Naive thymus-derived CD4-positive, alpha-beta T cell (primary cell): ENCODE results near the gene SPATA1. TPM values are rescaled to one million over a fixed set of nuclear protein-coding genes. Genes with fewer than 3 reads are reported as not detected.

Experiments used
- ATAC-seq: fragments of 150-1000 bp; cut with Tn5 transposase; 2 replicates; pipeline ENCODE4 v1.10.0; 2021; ENCODE audit warnings: mild to moderate bottlenecking, moderate library complexity
- CTCF ChIA-PET: fragments of 350-600 bp; sonication (Branson Sonifier 250); formaldehyde crosslinking; loops from one replicate; lab custom pipeline; 2021; ENCODE audit warnings: antibody characterized with exemption; lab: Charles Lee
- POLR2A ChIA-PET: fragments of 350-600 bp; sonication (Branson Sonifier 250); formaldehyde crosslinking; loops from one replicate; lab custom pipeline; 2021; ENCODE audit warnings: antibody characterized with exemption, inconsistent platforms; lab: Charles Lee
- DNase-seq, 9 donors: peaks; one replicate each; pipeline versions ENCODE4 v3.0.0 to v3.0.0-alpha.2; 2020 to 2022; ENCODE audit warnings: mixed read lengths in 1 of 9
- H3K27ac ChIP-seq: one replicate; pipeline ENCODE4 v1.7.0; 2013; ENCODE audit warnings: mild to moderate bottlenecking, low read depth, low read length, moderate library complexity
- H3K27me3 ChIP-seq, 2 donors: one replicate each; pipeline ENCODE4 v1.7.0; 2013; ENCODE audit warnings: low read length in 2 of 2, mild to moderate bottlenecking in 2 of 2, moderate library complexity in 2 of 2; ENCODE audit not compliant: control insufficient read depth in 2 of 2, insufficient read depth in 2 of 2
- H3K36me3 ChIP-seq, 3 experiments: 1 replicate in 2 of 3; 2 replicates in 1 of 3; pipeline ENCODE4 v1.7.0; 2013; ENCODE audit warnings: low read length in 3 of 3, mild to moderate bottlenecking in 3 of 3, moderate library complexity in 1 of 3; ENCODE audit not compliant: insufficient read depth in 3 of 3, control insufficient read depth in 2 of 3
- H3K4me1 ChIP-seq, 2 donors: one replicate each; pipeline ENCODE4 v1.7.0; 2013; ENCODE audit warnings: low read length in 2 of 2, mild to moderate bottlenecking in 2 of 2, moderate library complexity in 1 of 2; ENCODE audit not compliant: control insufficient read depth in 2 of 2, insufficient read depth in 2 of 2
- H3K4me3 ChIP-seq: 2 replicates; pipeline ENCODE4 v1.7.0; 2013; ENCODE audit warnings: mild to moderate bottlenecking, low read length
- H3K9me3 ChIP-seq, 3 experiments: 1 replicate in 2 of 3; 2 replicates in 1 of 3; pipeline ENCODE4 v1.7.0; 2013; ENCODE audit warnings: low read length in 3 of 3; ENCODE audit not compliant: control insufficient read depth in 2 of 3
- H3K27ac Mint-ChIP-seq, 9 donors: one replicate each; pipeline ENCODE4 v1.8.0; 2020 to 2022; ENCODE audit warnings: mixed read lengths in 9 of 9, mild to moderate bottlenecking in 8 of 9, moderate library complexity in 5 of 9, inconsistent platforms in 2 of 9
- H3K27me3 Mint-ChIP-seq, 5 donors: one replicate each; pipeline ENCODE4 v1.8.0; 2021 to 2022; ENCODE audit warnings: mixed read lengths in 5 of 5, mild to moderate bottlenecking in 1 of 5
- H3K36me3 Mint-ChIP-seq, 5 donors: one replicate each; pipeline ENCODE4 v1.8.0; 2020 to 2022; ENCODE audit warnings: mixed read lengths in 5 of 5, mild to moderate bottlenecking in 3 of 5, inconsistent platforms in 1 of 5
- H3K4me1 Mint-ChIP-seq, 7 donors: one replicate each; pipeline ENCODE4 v1.8.0; 2020 to 2022; ENCODE audit warnings: mixed read lengths in 7 of 7, mild to moderate bottlenecking in 3 of 7, inconsistent platforms in 1 of 7
- H3K4me3 Mint-ChIP-seq, 10 donors: one replicate each; pipeline ENCODE4 v1.8.0; 2020 to 2022; ENCODE audit warnings: mild to moderate bottlenecking in 10 of 10, mixed read lengths in 10 of 10, moderate library complexity in 6 of 10, inconsistent platforms in 2 of 10
- H3K9me3 Mint-ChIP-seq, 11 donors: one replicate each; pipeline ENCODE4 v1.8.0; 2020 to 2022; ENCODE audit warnings: mixed read lengths in 11 of 11, mild to moderate bottlenecking in 4 of 11, inconsistent platforms in 1 of 11, moderate library complexity in 1 of 11
- intact Hi-C, 2 donors: fragments of 100-400 bp; cut with micrococcal nuclease; formaldehyde crosslinking; loops; one replicate each; pipeline ENCODE4 v1.15.1; 2023
- polyA plus RNA-seq, 2 donors: library from polyadenylated mRNA; unstranded; fragments of 300-500 nt; fragmentation: Illumina TruSeq; gene quantifications; one replicate each; pipeline ENCODE4 v1.2.3, GENCODE V29; 2021
- total RNA-seq, 6 experiments: library from RNA in 5 of 6; stranded (reverse) in 5 of 6; gene quantifications; 1 replicate in 5 of 6; 2 replicates in 1 of 6; pipeline ENCODE4 v1.2.3 and lab custom pipeline; 2021 to 2026

SPATA1 gene
- total and polyA plus RNA-seq, 7 experiments from 2014 or later, result 1.7 to 3.6 (median 2.2) TPM; not detected in 3

DNA sequence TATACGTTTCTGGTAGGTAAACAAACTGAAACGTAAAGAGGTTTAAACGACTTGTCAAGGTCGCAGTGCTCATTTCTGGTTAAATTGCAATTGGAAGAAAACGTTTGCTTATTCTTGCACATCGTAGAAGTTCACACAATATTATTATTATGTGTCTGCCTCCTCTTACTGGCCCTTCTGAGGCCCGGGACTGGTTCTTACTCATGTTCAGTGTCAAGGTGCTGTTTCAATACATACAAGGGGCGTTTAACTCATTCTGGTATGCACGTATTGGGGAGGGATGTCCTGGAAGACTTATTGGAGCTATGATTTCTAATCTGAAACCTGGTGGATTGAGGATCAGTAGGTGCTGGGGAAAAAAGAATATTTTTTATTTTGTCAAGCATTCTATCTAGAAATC lies 26.2 kb upstream of the SPATA1 start:
- ATAC-seq, result no peak

DNA sequence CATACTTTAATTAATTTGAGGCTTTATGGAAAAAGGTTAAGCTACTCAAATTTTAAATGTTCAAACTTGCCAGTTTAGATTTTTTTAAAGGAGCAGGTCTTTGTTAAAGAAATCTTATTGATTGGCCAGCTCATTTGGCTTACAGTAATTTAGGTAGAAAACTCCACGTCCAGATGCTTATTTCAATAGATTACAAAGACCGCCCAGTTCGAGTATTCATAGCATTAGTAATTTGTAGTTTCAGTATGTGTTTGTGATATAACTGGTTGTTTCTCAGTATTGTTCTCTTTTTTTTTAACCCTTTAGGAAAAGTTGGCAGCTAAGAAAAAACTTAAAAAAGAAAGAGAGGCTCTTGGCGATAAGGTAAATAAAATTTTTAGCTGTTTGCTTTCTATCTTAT lies 25.5 kb upstream of the SPATA1 start:
- POLR2A ChIA-PET, result interaction anchor here (0.6 to 5.0 kb wide), 13 partner anchors 12 to 1228 kb away, joined by 3 to 60 read pairs (median 4); partner anchors contain the start of genes CTBS, GNG5, PRKACB and SPATA1
- H3K4me1 Mint-ChIP-seq, result peaks cover 29 to 68% (median 58%) of the 10 kb centered on the region in 7 donors
- Histone ChIP-seq H3K27ac (no peak overlapping the region), H3K4me3 (peak overlapping the region; percentile 72), H3K9me3 (no peaks in the 10 kb centered on the region), H3K4me1 (peaks cover 22 to 28% of the 10 kb centered on the region in 2 donors), H3K36me3 (peaks cover 0 to 20% (median 0%) of the 10 kb centered on the region in 3 experiments), H3K27me3 (peaks cover 0 to 7% of the 10 kb centered on the region in 2 donors)
- no peak for ATAC-seq
- DNase-seq, result no peak
- CTCF ChIA-PET, result interaction anchor here (1.5 to 1.6 kb wide), 3 partner anchors 25 to 93 kb away, joined by 3 to 4 read pairs (median 4); partner anchors contain the start of genes CTBS and SPATA1
- H3K9me3 Mint-ChIP-seq, result peaks cover 3 to 22% (median 7%) of the 10 kb centered on the region in 11 donors
- intact Hi-C loops, result no loop called here
- H3K27me3 Mint-ChIP-seq, result peaks cover 11 to 21% (median 13%) of the 10 kb centered on the region in 5 donors
- H3K27ac Mint-ChIP-seq, result no peak overlapping the region
- peaks cover 12 to 46% (median 32%) of the 10 kb centered on the region in 5 donors for H3K36me3 Mint-ChIP-seq
- H3K4me3 Mint-ChIP-seq, result peak overlapping the region in 9 of 10 donors; percentile 41 to 100 (median 62)

More for the DNA sequence above, 26.2 kb upstream of the SPATA1 start:
- Histone ChIP-seq H3K27me3 (peaks cover 0 to 7% of the 10 kb centered on the region in 2 donors), H3K9me3 (no peaks in the 10 kb centered on the region), H3K4me3 (peak overlapping the region; percentile 72), H3K36me3 (peaks cover 0 to 13% (median 0%) of the 10 kb centered on the region in 3 experiments), H3K27ac (peak overlapping the region; percentile 80), H3K4me1 (peaks cover 22 to 28% of the 10 kb centered on the region in 2 donors)
- Mint-ChIP-seq H3K9me3 (peaks cover 3 to 23% (median 7%) of the 10 kb centered on the region in 11 donors), H3K27ac (peak overlapping the region; percentile 98 to 100 (median 99)), H3K27me3 (peaks cover 16 to 27% (median 18%) of the 10 kb centered on the region in 5 donors), H3K4me1 (peaks cover 29 to 65% (median 55%) of the 10 kb centered on the region in 7 donors), H3K4me3 (peak overlapping the region; percentile 88 to 100 (median 98)), H3K36me3 (peaks cover 12 to 40% (median 31%) of the 10 kb centered on the region in 5 donors)
- no peak for DNase-seq
- ChIA-PET POLR2A (interaction anchor here (0.9 to 5.0 kb wide), 9 partner anchors 18 to 1228 kb away, joined by 3 to 60 read pairs (median 4); partner anchors contain the start of genes CTBS, GNG5, PRKACB and SPATA1), CTCF (interaction anchor here (1.6 kb wide), 1 partner anchor 26 kb away, joined by 4 read pairs; the partner anchor contains the start of gene SPATA1)
- intact Hi-C loops, result loop anchor here (1.0 to 2.0 kb wide), 12 partner anchors 26 to 796 kb away; partner anchors contain the start of genes BCL10 (in 2 of the 2), GNG5 (in 2 of the 2), PRKACB (in 2 of the 2) and SPATA1 (in 2 of the 2)

DNA sequence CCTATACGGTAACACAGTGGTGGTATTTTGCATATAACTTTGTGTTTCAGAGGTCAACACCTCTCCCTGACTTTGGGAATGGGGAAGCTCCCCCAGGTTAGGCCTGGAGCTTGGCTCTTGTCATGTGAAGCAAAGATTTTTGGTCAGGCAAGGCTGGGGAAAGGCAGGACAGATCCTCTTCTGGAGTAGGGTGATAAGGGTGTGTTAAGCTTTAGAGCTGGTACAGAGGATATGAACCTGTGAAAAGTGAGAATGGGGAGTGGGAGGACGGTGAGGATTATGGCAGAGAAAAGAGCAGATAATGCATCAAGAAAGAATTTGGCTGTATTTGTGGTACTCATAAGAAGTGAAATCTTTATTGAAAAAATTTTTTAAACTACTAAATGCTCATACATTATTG lies 24.9 kb upstream of the SPATA1 start:
- intact Hi-C loops, result no loop called here
- Mint-ChIP-seq H3K4me1 (peaks cover 35 to 75% (median 64%) of the 10 kb centered on the region in 7 donors), H3K4me3 (peak overlapping the region; percentile 26 to 100 (median 61)), H3K9me3 (peaks cover 3 to 18% (median 7%) of the 10 kb centered on the region in 11 donors), H3K27me3 (peaks cover 8 to 15% (median 9%) of the 10 kb centered on the region in 5 donors), H3K36me3 (peaks cover 12 to 51% (median 38%) of the 10 kb centered on the region in 5 donors), H3K27ac (peak overlapping the region in 3 of 9 donors; percentile 4 to 69 (median 51))
- no peak overlapping the region for H3K4me3 ChIP-seq
- H3K27me3 ChIP-seq, result peaks cover 0 to 7% of the 10 kb centered on the region in 2 donors
- no peak for DNase-seq
- ChIA-PET POLR2A (interaction anchor here (0.6 to 5.0 kb wide), 4 partner anchors 11 to 195 kb away, joined by 3 to 60 read pairs (median 6); partner anchors contain the start of genes CTBS, GNG5 and SPATA1), CTCF (interaction anchor here (0.7 to 1.6 kb wide), 5 partner anchors 24 to 140 kb away, joined by 3 to 4 read pairs (median 4); partner anchors contain the start of genes CTBS and SPATA1)
- ATAC-seq, result no peak
- peaks cover 22 to 32% of the 10 kb centered on the region in 2 donors for H3K4me1 ChIP-seq
- no peaks in the 10 kb centered on the region for H3K9me3 ChIP-seq
- H3K36me3 ChIP-seq, result peaks cover 0 to 24% (median 4%) of the 10 kb centered on the region in 3 experiments
- no peak overlapping the region for H3K27ac ChIP-seq

DNA sequence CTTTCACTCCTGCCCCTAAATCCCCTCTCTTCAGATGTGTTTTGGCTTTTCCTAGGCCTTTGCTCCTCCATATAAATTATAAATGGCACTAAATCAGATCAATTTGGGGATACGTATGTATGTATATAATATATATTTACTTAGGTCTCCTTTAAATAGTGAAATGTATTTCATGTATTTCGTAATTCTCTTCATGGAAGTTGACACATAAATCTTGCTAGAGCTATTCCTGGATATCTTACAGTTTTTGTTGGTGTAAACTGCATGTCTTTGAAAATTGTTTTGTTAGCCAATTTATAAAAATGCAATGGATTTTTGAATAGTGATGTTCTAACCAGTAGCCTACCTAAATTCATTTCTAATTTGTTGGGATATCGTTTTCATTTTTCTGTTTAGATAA lies 18.1 kb upstream of the SPATA1 start:
- Mint-ChIP-seq H3K9me3 (peaks cover 0 to 3% (median 0%) of the 10 kb centered on the region in 11 donors), H3K27ac (peak overlapping the region in 2 of 9 donors; percentile 33 to 41), H3K4me1 (peaks cover 23 to 66% (median 61%) of the 10 kb centered on the region in 7 donors), H3K36me3 (peaks cover 10 to 48% (median 35%) of the 10 kb centered on the region in 5 donors), H3K27me3 (no peaks in the 10 kb centered on the region), H3K4me3 (peak overlapping the region in 2 of 10 donors; percentile 37 to 61)
- CTCF ChIA-PET, result no interaction called here
- POLR2A ChIA-PET, result interaction anchor here (0.8 kb wide), 1 partner anchor 48 kb away, joined by 3 read pairs; no protein-coding TSS in a partner anchor
- H3K27ac ChIP-seq, result no peak overlapping the region
- peaks cover 11 to 52% (median 15%) of the 10 kb centered on the region in 3 experiments for H3K36me3 ChIP-seq
- no peak overlapping the region for H3K4me3 ChIP-seq
- H3K27me3 ChIP-seq, result no peaks in the 10 kb centered on the region
- intact Hi-C loops, result no loop called here
- DNase-seq, result no peak
- no peak for ATAC-seq
- H3K9me3 ChIP-seq, result no peaks in the 10 kb centered on the region
- peaks cover 0 to 4% of the 10 kb centered on the region in 2 donors for H3K4me1 ChIP-seq

DNA sequence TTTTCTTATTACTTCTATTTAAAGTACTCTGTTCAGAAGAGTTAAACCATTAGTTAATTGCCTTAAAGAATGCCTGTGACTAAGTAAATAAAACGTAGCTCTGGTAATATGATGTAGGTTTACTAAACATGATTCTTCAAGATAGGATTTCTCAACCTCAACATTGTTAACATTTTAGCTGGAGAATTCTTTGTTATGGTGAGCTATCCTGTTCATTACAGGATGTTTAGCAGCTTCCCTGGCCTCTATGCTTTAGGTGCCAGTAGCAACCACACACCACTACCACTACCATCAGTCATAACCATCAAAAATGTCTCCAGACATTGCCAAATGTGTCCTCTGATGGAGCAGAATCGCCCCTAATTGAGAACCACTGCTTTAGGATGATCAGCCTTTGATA lies 16.4 kb upstream of the SPATA1 start:
- intact Hi-C loops, result no loop called here
- CTCF ChIA-PET, result no interaction called here
- H3K27ac Mint-ChIP-seq, result peak overlapping the region in 1 of 9 donors; percentile 10

DNA sequence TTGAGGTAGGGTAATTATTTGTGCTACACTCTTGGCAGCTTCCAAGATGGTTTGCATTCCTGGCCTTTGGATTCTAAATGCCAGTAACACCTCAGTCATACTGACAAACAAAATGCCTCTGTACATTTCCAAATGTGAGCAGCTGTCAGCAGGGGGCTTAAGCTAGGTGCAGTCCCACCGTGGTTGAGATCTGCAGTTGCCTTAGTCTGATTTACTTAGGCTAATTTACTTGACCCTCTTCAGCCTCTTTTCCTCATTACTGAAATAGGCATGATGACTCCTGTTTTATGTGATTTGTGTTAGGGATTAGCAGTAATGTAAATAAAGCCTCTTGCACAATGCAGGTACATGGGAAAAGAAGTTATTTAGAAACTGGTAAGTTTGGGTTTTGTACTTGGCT lies 13.5 kb upstream of the SPATA1 start:
- ATAC-seq, result no peak
- Mint-ChIP-seq H3K27me3 (no peaks in the 10 kb centered on the region), H3K4me1 (peaks cover 10 to 42% (median 30%) of the 10 kb centered on the region in 7 donors), H3K4me3 (no peak overlapping the region), H3K36me3 (peaks cover 5 to 41% (median 31%) of the 10 kb centered on the region in 5 donors), H3K27ac (peak overlapping the region in 2 of 9 donors; percentile 15 to 63), H3K9me3 (no peaks in the 10 kb centered on the region)
- Histone ChIP-seq H3K27ac (no peak overlapping the region), H3K27me3 (no peaks in the 10 kb centered on the region), H3K4me1 (no peaks in the 10 kb centered on the region), H3K36me3 (peaks cover 19 to 71% (median 19%) of the 10 kb centered on the region in 3 experiments), H3K9me3 (no peaks in the 10 kb centered on the region), H3K4me3 (no peak overlapping the region)
- CTCF ChIA-PET, result no interaction called here
- POLR2A ChIA-PET, result interaction anchor here (1.0 kb wide), 1 partner anchor 11 kb away, joined by 3 read pairs; no protein-coding TSS in a partner anchor
- intact Hi-C loops, result loop anchor here in 1 of 2 donors (1.0 kb wide), 1 partner anchor 9 kb away; no protein-coding TSS in a partner anchor
- DNase-seq, result no peak

More for the DNA sequence above, 16.4 kb upstream of the SPATA1 start:
- H3K27me3 Mint-ChIP-seq, result no peaks in the 10 kb centered on the region
- H3K36me3 Mint-ChIP-seq, result peaks cover 10 to 44% (median 31%) of the 10 kb centered on the region in 5 donors
- Histone ChIP-seq H3K27me3 (no peaks in the 10 kb centered on the region), H3K9me3 (no peaks in the 10 kb centered on the region), H3K27ac (no peak overlapping the region), H3K4me1 (peaks cover 0 to 4% of the 10 kb centered on the region in 2 donors), H3K36me3 (peaks cover 11 to 53% (median 15%) of the 10 kb centered on the region in 3 experiments), H3K4me3 (no peak overlapping the region)
- POLR2A ChIA-PET, result no interaction called here
- H3K4me1 Mint-ChIP-seq, result peaks cover 26 to 53% (median 48%) of the 10 kb centered on the region in 7 donors
- ATAC-seq, result no peak
- no peak overlapping the region for H3K4me3 Mint-ChIP-seq
- H3K9me3 Mint-ChIP-seq, result peaks cover 0 to 3% (median 0%) of the 10 kb centered on the region in 11 donors
- no peak for DNase-seq
